Measurements from ENCODE around the gene PRIMA1. TPM values are rescaled to one million over a fixed set of nuclear protein-coding genes. Genes with fewer than 3 reads are reported as not detected.
A peak's percentile ranks its signal among the peaks of the same experiment; 100 is the strongest.

PRIMA1 gene
- polyA plus RNA-seq, 3 donors = not detected

- H3K79me2 ChIP-seq (ENCODE audit: insufficient read depth, low read length) = no peaks in the 10 kb centered on the region
- no peaks in the 10 kb centered on the region for H4K20me1 ChIP-seq (ENCODE audit: insufficient read depth, low read length)
- H3K27ac Mint-ChIP-seq = no peak overlapping the region
- H3K4me1 ChIP-seq (ENCODE audit: control insufficient read depth in 1 of 2, insufficient read depth in 2 of 2, low read length in 2 of 2) = no peaks in the 10 kb centered on the region
- peaks cover 0 to 11% (median 5%) of the 10 kb centered on the region in 7 donors for H3K9me3 Mint-ChIP-seq
- intact Hi-C loops (cut with micrococcal nuclease) = no loop called here
- no peak for TF ChIP-seq CTCF (IDR thresholded peaks at IDR 0.05)
- DNase-seq = no peak
- H3K9ac ChIP-seq (ENCODE audit: insufficient read depth, low read length, poor library complexity, severe bottlenecking) = no peak overlapping the region
- H3K27me3 Mint-ChIP-seq (ENCODE audit: low read depth in 3 of 3) = peaks cover 52 to 74% (median 57%) of the 10 kb centered on the region in 3 donors
- H3K27ac ChIP-seq (ENCODE audit: low read depth in 1 of 2, low read length in 2 of 2) = no peak overlapping the region
- H3K9me3 ChIP-seq (replicated peaks in 1 of 2; ENCODE audit: control insufficient read depth in 1 of 2, insufficient read depth in 1 of 2, low read length in 2 of 2) = peaks cover 0 to 16% of the 10 kb centered on the region in 2 donors
- H3K27me3 ChIP-seq (ENCODE audit: control insufficient read depth in 2 of 2, insufficient read depth in 2 of 2, low read length in 2 of 2) = peaks cover 22 to 50% of the 10 kb centered on the region in 2 donors
- H3K4me1 Mint-ChIP-seq = no peaks in the 10 kb centered on the region
- no peaks in the 10 kb centered on the region for H3K36me3 ChIP-seq (replicated peaks in 1 of 2; ENCODE audit: control insufficient read depth in 1 of 2, insufficient read depth in 2 of 2, low read length in 2 of 2)
- H3K4me3 Mint-ChIP-seq = peak overlapping the region in 1 of 2 donors; percentile 41
- H2AFZ ChIP-seq (ENCODE audit: insufficient read depth, low read depth, low read length, poor library complexity, severe bottlenecking) = no peak overlapping the region
- H3K4me3 ChIP-seq (replicated peaks in 1 of 3; ENCODE audit: low read depth in 2 of 3, low read length in 3 of 3) = no peak overlapping the region
- WGBS (ENCODE audit: insufficient coverage) = 17% methylated on average over 26 of the region's 29 CpGs
- H3K36me3 Mint-ChIP-seq = no peaks in the 10 kb centered on the region
- H3K4me2 ChIP-seq (replicated peaks; ENCODE audit: extremely low read depth, low read length, poor library complexity, severe bottlenecking) = no peak overlapping the region
Observed at GRCh38 chr14:93789228-93790130, 1.2 kb upstream of the PRIMA1 start.

GRCh38 chr14:93788543-93789227 is 400 bp upstream of the PRIMA1 start:
- DNase-seq = no peak
- peaks cover 50 to 72% (median 57%) of the 10 kb centered on the region in 3 donors for H3K27me3 Mint-ChIP-seq (ENCODE audit: low read depth in 3 of 3)
- H3K4me1 Mint-ChIP-seq = no peaks in the 10 kb centered on the region
- H3K36me3 ChIP-seq (replicated peaks in 1 of 2; ENCODE audit: control insufficient read depth in 1 of 2, insufficient read depth in 2 of 2, low read length in 2 of 2) = no peaks in the 10 kb centered on the region
- H3K9ac ChIP-seq (ENCODE audit: insufficient read depth, low read length, poor library complexity, severe bottlenecking) = no peak overlapping the region
- H2AFZ ChIP-seq (ENCODE audit: insufficient read depth, low read depth, low read length, poor library complexity, severe bottlenecking) = no peak overlapping the region
- TF ChIP-seq CTCF (IDR thresholded peaks at IDR 0.05) = no peak
- intact Hi-C loops (cut with micrococcal nuclease) = no loop called here
- H3K27ac ChIP-seq (ENCODE audit: low read depth in 1 of 2, low read length in 2 of 2) = no peak overlapping the region
- no peak overlapping the region for H3K4me2 ChIP-seq (replicated peaks; ENCODE audit: extremely low read depth, low read length, poor library complexity, severe bottlenecking)
- WGBS (ENCODE audit: insufficient coverage) = under 1% methylated on average over 77 of the region's 79 CpGs
- peak overlapping the region in 1 of 2 donors; percentile 41 for H3K4me3 Mint-ChIP-seq
- H3K79me2 ChIP-seq (ENCODE audit: insufficient read depth, low read length) = no peaks in the 10 kb centered on the region
- peaks cover 0 to 16% of the 10 kb centered on the region in 2 donors for H3K9me3 ChIP-seq (replicated peaks in 1 of 2; ENCODE audit: control insufficient read depth in 1 of 2, insufficient read depth in 1 of 2, low read length in 2 of 2)
- no peak overlapping the region for H3K4me3 ChIP-seq (replicated peaks in 1 of 3; ENCODE audit: low read depth in 2 of 3, low read length in 3 of 3)
- H4K20me1 ChIP-seq (ENCODE audit: insufficient read depth, low read length) = no peaks in the 10 kb centered on the region
- no peaks in the 10 kb centered on the region for H3K36me3 Mint-ChIP-seq
- peaks cover 0 to 11% (median 4%) of the 10 kb centered on the region in 7 donors for H3K9me3 Mint-ChIP-seq
- no peaks in the 10 kb centered on the region for H3K4me1 ChIP-seq (ENCODE audit: control insufficient read depth in 1 of 2, insufficient read depth in 2 of 2, low read length in 2 of 2)
- H3K27ac Mint-ChIP-seq = no peak overlapping the region
- peaks cover 22 to 50% of the 10 kb centered on the region in 2 donors for H3K27me3 ChIP-seq (ENCODE audit: control insufficient read depth in 2 of 2, insufficient read depth in 2 of 2, low read length in 2 of 2)
